Liver (tissue), 9 donors: ENCODE results near the gene SH3D21. TPM values are rescaled to one million over a fixed set of nuclear protein-coding genes. Genes with fewer than 3 reads are reported as not detected.

Experiments
- DNase-seq: peaks from one replicate; pipeline ENCODE4 v3.0.0-alpha.2; 2017; ENCODE audit warnings: low spot score
- H3K27ac ChIP-seq, 2 donors: one replicate each; pipeline ENCODE4 v1.7.0; 2013; ENCODE audit warnings: inconsistent platforms in 2 of 2, low read length in 2 of 2, control low read depth in 1 of 2, low read depth in 1 of 2, mild to moderate bottlenecking in 1 of 2
- H3K27me3 ChIP-seq, 4 donors: one replicate each; pipeline versions ENCODE4 v1.6.1 to v1.7.0; 2013; ENCODE audit warnings: low read length in 3 of 4, inconsistent platforms in 1 of 4, mild to moderate bottlenecking in 1 of 4, moderate library complexity in 1 of 4; ENCODE audit not compliant: control insufficient read depth in 4 of 4, insufficient read depth in 4 of 4
- H3K36me3 ChIP-seq, 4 donors: one replicate each; pipeline versions ENCODE4 v1.6.1 to v1.7.0; 2013; ENCODE audit warnings: low read length in 3 of 4, mild to moderate bottlenecking in 3 of 4, low read depth in 1 of 4, moderate library complexity in 1 of 4; ENCODE audit not compliant: control insufficient read depth in 4 of 4, insufficient read depth in 3 of 4
- H3K4me1 ChIP-seq, 4 donors: one replicate each; pipeline versions ENCODE4 v1.6.1 to v1.7.0; 2013; ENCODE audit warnings: low read length in 3 of 4, mild to moderate bottlenecking in 3 of 4, moderate library complexity in 1 of 4; ENCODE audit not compliant: control insufficient read depth in 4 of 4, insufficient read depth in 4 of 4
- H3K4me3 ChIP-seq, 3 donors: one replicate each; pipeline versions ENCODE4 v1.6.1 to v1.7.0; 2013; ENCODE audit warnings: low read length in 3 of 3, control low read depth in 1 of 3, low read depth in 1 of 3, mild to moderate bottlenecking in 1 of 3
- H3K9ac ChIP-seq, 2 donors: one replicate each; pipeline ENCODE4 v1.7.0; 2013; ENCODE audit warnings: low read length in 2 of 2, mild to moderate bottlenecking in 2 of 2, moderate library complexity in 2 of 2, control low read depth in 1 of 2, low read depth in 1 of 2
- H3K9me3 ChIP-seq, 4 donors: one replicate each; pipeline versions ENCODE4 v1.6.1 to v1.7.0; 2013; ENCODE audit warnings: low read length in 3 of 4; ENCODE audit not compliant: control insufficient read depth in 4 of 4
- EGR1 ChIP-seq, 2 donors: IDR thresholded peaks; 2 replicates each; pipeline ENCODE4 v1.6.1; 2016 to 2018; ENCODE audit warnings: antibody characterized with exemption in 2 of 2, low read depth in 2 of 2
- FOXA1 ChIP-seq: IDR thresholded peaks from 2 replicates; pipeline ENCODE4 v1.6.1; 2016; ENCODE audit warnings: antibody characterized with exemption
- FOXA2 ChIP-seq: IDR thresholded peaks from 2 replicates; pipeline ENCODE4 v1.6.1; 2016; ENCODE audit warnings: antibody characterized with exemption
- GABPA ChIP-seq, 2 donors: IDR thresholded peaks in 1 of 2; conservative IDR thresholded peaks in 1 of 2; 2 replicates each; pipeline ENCODE4 v1.6.1; 2016; ENCODE audit warnings: antibody characterized with exemption in 2 of 2, mild to moderate bottlenecking in 1 of 2, moderate library complexity in 1 of 2
- HNF4A ChIP-seq, 2 donors: conservative IDR thresholded peaks; 2 replicates each; pipeline ENCODE4 v1.6.1; 2016; ENCODE audit warnings: antibody characterized with exemption in 2 of 2, mild to moderate bottlenecking in 2 of 2
- HNF4G ChIP-seq: IDR thresholded peaks from 2 replicates; pipeline ENCODE4 v1.6.1; 2016; ENCODE audit warnings: antibody characterized with exemption
- NR2F2 ChIP-seq: IDR thresholded peaks from 2 replicates; pipeline ENCODE4 v1.6.1; 2016; ENCODE audit warnings: antibody characterized with exemption
- RXRA ChIP-seq, 2 donors: IDR thresholded peaks; 2 replicates each; pipeline ENCODE4 v1.6.1; 2017 to 2018; ENCODE audit warnings: antibody characterized with exemption in 2 of 2, mild to moderate bottlenecking in 1 of 2
- TAF1 ChIP-seq: conservative IDR thresholded peaks from 2 replicates; pipeline ENCODE4 v1.6.1; 2016; ENCODE audit warnings: antibody characterized with exemption, mild to moderate bottlenecking
- YY1 ChIP-seq: IDR thresholded peaks from 2 replicates; pipeline ENCODE4 v1.6.1; 2016; ENCODE audit warnings: antibody characterized with exemption, mild to moderate bottlenecking
- WGBS: extraction: QIAGEN DNeasy Blood & Tissue Kit; methylation state at CpG from one replicate; pipeline ENCODE4 v1.1.7; 2013; 5-methylcytosine and 5-hydroxymethylcytosine counted together
- polyA plus RNA-seq, 2 donors: library from polyadenylated mRNA; stranded (reverse) in 1 of 2; unstranded in 1 of 2; fragments of 200-250 nt in 1 of 2; fragments of >200 nt in 1 of 2; fragmentation: Nextera tagmentation in 1 of 2; extraction: Ambion mirVana in 1 of 2; gene quantifications; one replicate each; pipeline versions ENCODE4 v1.2.1 to v1.2.3, GENCODE V29; 2013 to 2015
- total RNA-seq, 2 donors: library from RNA; depleted of rRNA; stranded (reverse); fragments of >200 nt; gene quantifications; one replicate each; pipeline ENCODE4 v1.2.3, GENCODE V29; 2014
- TF ChIP-seq, protein P1 (sequence below): IDR thresholded peaks from 2 replicates; pipeline ENCODE4 v1.6.1; 2016; ENCODE audit warnings: antibody characterized with exemption
- TF ChIP-seq, protein P2 (sequence below): fragments of 150-350 bp; IDR thresholded peaks from 2 replicates; pipeline ENCODE4 v1.5.1; 2017; ENCODE audit warnings: improper control_type of control experiment, low read depth, low read length; ENCODE audit not compliant: missing input control
- TF ChIP-seq, protein P3 (sequence below): IDR thresholded peaks from 2 replicates; pipeline ENCODE4 v1.6.1; 2016; ENCODE audit warnings: antibody characterized with exemption, mild to moderate bottlenecking
- TF ChIP-seq, protein P4 (sequence below): IDR thresholded peaks from 2 replicates; pipeline ENCODE4 v1.6.1; 2016; ENCODE audit warnings: antibody characterized with exemption
- donor health status: healthy.
- donor health status: healthy.
- donor health status: healthy.
- donor health status: healthy.
- donor health status: healthy.

Gene SH3D21
- total and polyA plus RNA-seq, 4 donors, result 0.29 to 1.0 (median 0.41) TPM

DNA sequence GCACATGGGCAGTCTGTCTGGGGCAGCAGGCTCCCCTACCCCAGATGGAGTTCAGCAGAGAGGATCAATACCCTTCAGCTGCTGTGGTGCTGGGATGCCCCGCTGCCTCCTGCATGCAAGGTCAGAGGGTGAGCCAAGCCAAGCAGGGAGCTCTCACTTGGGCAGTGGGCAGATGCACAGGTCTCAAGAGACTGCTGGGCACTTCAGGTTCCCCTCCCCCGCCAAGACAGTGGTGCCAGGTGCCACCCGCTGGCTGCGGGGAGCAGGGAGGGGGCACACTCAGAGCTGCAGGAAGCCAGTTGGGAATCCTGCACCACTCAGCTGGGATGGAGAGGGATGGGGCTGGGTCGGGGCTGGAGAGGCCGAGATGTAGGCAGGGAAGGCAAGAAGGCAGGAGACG lies 33.0 kb downstream of the SH3D21 start:
- Histone ChIP-seq H3K4me3 (no peak overlapping the region), H3K27me3 (no peaks in the 10 kb centered on the region), H3K36me3 (peaks cover 3 to 36% (median 8%) of the 10 kb centered on the region in 4 donors), H3K27ac (no peak overlapping the region), H3K9me3 (no peaks in the 10 kb centered on the region), H3K9ac (no peak overlapping the region), H3K4me1 (peaks cover 0 to 2% (median under 1%) of the 10 kb centered on the region in 4 donors)
- DNase-seq, result no peak
- no peak for TF ChIP-seq YY1
- TF ChIP-seq, protein P1, sequence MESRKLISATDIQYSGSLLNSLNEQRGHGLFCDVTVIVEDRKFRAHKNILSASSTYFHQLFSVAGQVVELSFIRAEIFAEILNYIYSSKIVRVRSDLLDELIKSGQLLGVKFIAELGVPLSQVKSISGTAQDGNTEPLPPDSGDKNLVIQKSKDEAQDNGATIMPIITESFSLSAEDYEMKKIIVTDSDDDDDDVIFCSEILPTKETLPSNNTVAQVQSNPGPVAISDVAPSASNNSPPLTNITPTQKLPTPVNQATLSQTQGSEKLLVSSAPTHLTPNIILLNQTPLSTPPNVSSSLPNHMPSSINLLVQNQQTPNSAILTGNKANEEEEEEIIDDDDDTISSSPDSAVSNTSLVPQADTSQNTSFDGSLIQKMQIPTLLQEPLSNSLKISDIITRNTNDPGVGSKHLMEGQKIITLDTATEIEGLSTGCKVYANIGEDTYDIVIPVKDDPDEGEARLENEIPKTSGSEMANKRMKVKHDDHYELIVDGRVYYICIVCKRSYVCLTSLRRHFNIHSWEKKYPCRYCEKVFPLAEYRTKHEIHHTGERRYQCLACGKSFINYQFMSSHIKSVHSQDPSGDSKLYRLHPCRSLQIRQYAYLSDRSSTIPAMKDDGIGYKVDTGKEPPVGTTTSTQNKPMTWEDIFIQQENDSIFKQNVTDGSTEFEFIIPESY, result no peak
- TF ChIP-seq EGR1 (IDR thresholded peaks at IDR 0.05; ENCODE audit: low read depth in 2 of 2), result no peak
- TF ChIP-seq, protein P2, sequence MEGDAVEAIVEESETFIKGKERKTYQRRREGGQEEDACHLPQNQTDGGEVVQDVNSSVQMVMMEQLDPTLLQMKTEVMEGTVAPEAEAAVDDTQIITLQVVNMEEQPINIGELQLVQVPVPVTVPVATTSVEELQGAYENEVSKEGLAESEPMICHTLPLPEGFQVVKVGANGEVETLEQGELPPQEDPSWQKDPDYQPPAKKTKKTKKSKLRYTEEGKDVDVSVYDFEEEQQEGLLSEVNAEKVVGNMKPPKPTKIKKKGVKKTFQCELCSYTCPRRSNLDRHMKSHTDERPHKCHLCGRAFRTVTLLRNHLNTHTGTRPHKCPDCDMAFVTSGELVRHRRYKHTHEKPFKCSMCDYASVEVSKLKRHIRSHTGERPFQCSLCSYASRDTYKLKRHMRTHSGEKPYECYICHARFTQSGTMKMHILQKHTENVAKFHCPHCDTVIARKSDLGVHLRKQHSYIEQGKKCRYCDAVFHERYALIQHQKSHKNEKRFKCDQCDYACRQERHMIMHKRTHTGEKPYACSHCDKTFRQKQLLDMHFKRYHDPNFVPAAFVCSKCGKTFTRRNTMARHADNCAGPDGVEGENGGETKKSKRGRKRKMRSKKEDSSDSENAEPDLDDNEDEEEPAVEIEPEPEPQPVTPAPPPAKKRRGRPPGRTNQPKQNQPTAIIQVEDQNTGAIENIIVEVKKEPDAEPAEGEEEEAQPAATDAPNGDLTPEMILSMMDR, result no peak
- no peak for TF ChIP-seq FOXA2
- no peak for TF ChIP-seq GABPA (IDR thresholded peaks at IDR 0.05 in 1 of 2, conservative IDR thresholded peaks at IDR 0.05 in 1 of 2)
- TF ChIP-seq TAF1, result no peak
- 79% methylated on average over 7 of the region's 7 CpGs for WGBS

DNA sequence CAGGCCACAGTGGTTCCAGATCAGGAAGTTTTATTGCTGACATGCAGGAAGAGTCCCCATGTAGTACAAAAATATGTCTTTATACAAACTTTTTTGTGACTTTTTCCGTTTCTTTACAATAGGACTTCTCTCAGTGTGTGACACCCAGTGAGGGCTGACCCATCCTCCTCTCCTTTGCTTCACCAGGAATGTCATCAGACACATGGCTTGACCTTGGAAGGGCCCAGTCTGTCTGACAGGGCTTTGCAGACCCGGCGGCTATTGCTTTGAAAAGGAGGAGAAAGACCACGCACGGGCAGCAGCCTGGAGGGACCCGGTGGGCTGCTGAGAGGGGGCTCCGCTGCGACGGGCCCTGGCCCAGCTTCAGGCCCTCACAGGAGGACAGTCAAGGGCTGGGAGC lies 33.4 kb downstream of the SH3D21 start:
- no peak for TF ChIP-seq FOXA1
- H3K9ac ChIP-seq, result no peak overlapping the region
- DNase-seq, result no peak
- WGBS, result 84% methylated on average over 9 of the region's 9 CpGs
- peaks cover 3 to 40% (median 8%) of the 10 kb centered on the region in 4 donors for H3K36me3 ChIP-seq
- H3K4me1 ChIP-seq, result peaks cover 0 to 2% (median under 1%) of the 10 kb centered on the region in 4 donors
- H3K27ac ChIP-seq, result no peak overlapping the region
- no peak overlapping the region for H3K4me3 ChIP-seq
- H3K9me3 ChIP-seq, result no peaks in the 10 kb centered on the region
- H3K27me3 ChIP-seq, result no peaks in the 10 kb centered on the region

DNA sequence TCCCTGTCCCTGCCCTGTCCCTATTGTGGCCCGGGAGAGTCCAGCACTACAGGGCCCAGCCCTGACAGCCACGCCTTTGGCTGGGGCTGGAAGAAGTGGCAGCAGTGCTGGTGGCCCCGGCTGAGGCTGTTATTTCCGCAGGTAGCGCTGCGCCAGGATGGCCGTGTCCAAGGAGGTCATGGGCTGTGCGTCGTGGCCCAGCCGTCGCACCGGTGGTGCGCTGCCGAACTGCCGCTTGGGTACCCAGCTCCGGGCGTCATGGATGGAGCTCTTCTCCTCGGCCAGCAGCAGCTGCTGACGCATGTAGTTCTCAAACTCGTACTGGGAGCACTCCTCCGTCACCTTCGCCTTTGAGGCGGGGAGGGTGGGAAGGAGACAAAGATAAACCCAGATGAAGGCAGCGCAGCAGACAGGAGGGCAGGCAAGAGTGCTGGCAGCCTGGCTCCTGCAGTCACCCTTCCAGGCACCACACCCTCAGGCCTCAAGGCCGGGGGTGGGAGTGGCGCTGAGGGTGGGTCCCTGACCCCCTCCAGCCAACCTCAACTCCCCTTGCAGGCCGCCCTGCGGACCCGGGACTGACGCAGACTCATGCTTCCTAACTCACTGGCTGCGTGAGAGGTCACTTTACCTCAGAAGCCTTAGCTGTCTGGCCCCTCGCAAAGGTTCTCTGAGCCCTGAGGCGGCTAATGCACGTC lies 35.6 kb downstream of the SH3D21 start:
- 93% methylated on average over 34 of the region's 34 CpGs for WGBS
- Histone ChIP-seq H3K4me3 (no peak overlapping the region), H3K27ac (no peak overlapping the region), H3K27me3 (no peaks in the 10 kb centered on the region), H3K36me3 (peaks cover 6 to 59% (median 19%) of the 10 kb centered on the region in 4 donors), H3K9ac (no peak overlapping the region), H3K4me1 (peaks cover 0 to 2% (median under 1%) of the 10 kb centered on the region in 4 donors), H3K9me3 (no peaks in the 10 kb centered on the region)
- no peak for DNase-seq
- TF ChIP-seq, protein P3, sequence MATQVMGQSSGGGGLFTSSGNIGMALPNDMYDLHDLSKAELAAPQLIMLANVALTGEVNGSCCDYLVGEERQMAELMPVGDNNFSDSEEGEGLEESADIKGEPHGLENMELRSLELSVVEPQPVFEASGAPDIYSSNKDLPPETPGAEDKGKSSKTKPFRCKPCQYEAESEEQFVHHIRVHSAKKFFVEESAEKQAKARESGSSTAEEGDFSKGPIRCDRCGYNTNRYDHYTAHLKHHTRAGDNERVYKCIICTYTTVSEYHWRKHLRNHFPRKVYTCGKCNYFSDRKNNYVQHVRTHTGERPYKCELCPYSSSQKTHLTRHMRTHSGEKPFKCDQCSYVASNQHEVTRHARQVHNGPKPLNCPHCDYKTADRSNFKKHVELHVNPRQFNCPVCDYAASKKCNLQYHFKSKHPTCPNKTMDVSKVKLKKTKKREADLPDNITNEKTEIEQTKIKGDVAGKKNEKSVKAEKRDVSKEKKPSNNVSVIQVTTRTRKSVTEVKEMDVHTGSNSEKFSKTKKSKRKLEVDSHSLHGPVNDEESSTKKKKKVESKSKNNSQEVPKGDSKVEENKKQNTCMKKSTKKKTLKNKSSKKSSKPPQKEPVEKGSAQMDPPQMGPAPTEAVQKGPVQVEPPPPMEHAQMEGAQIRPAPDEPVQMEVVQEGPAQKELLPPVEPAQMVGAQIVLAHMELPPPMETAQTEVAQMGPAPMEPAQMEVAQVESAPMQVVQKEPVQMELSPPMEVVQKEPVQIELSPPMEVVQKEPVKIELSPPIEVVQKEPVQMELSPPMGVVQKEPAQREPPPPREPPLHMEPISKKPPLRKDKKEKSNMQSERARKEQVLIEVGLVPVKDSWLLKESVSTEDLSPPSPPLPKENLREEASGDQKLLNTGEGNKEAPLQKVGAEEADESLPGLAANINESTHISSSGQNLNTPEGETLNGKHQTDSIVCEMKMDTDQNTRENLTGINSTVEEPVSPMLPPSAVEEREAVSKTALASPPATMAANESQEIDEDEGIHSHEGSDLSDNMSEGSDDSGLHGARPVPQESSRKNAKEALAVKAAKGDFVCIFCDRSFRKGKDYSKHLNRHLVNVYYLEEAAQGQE, result no peak
- TF ChIP-seq HNF4G (no peak), EGR1 (IDR thresholded peaks at IDR 0.05; ENCODE audit: low read depth in 2 of 2) (no peak), HNF4A (conservative IDR thresholded peaks at IDR 0.05) (no peak), NR2F2 (no peak), RXRA (IDR thresholded peaks at IDR 0.05) (no peak), YY1 (no peak)
- TF ChIP-seq, protein P1, result no peak
- TF ChIP-seq, protein P4, sequence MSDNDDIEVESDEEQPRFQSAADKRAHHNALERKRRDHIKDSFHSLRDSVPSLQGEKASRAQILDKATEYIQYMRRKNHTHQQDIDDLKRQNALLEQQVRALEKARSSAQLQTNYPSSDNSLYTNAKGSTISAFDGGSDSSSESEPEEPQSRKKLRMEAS, result no peak
- TF ChIP-seq, protein P2, result no peak
